ENCODE data around the gene SEC61B. TPM values are rescaled to one million over a fixed set of nuclear protein-coding genes. Genes with fewer than 3 reads are reported as not detected.

The SEC61B gene
- total RNA-seq, 1 donor from 2014 or later: 131 TPM

DNA sequence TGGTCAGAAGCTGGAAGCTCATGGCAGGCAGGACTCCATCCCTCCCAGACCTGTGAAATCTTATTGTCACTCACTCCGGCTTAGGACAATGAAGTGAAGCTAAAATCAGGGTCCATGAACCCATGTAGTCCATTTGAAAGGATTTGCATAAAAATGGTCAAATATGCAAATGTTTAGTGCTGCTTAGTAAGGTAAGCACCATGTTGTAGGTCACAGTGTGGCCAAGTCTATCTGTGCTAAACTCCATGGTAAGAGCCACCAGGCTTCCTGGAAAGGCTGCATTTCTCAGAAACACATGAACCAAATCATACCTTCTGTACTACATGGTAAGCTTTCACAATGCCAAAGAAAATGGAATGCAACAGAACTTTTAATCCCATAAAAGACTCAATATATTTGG is 6.0 kb upstream of the SEC61B start:
- no peak overlapping the region for H3K27ac Mint-ChIP-seq (ENCODE audit: unreplicated experiment)
- H3K27me3 Mint-ChIP-seq (ENCODE audit: unreplicated experiment): peaks cover 6% of the 10 kb centered on the region
- H3K9me3 Mint-ChIP-seq (ENCODE audit: unreplicated experiment): peaks cover 7% of the 10 kb centered on the region
- H3K4me1 Mint-ChIP-seq (ENCODE audit: low read depth, unreplicated experiment): peaks cover 14% of the 10 kb centered on the region
- H3K36me3 Mint-ChIP-seq (ENCODE audit: unreplicated experiment): peaks cover 20% of the 10 kb centered on the region
- no peak for DNase-seq
- H3K4me3 Mint-ChIP-seq (ENCODE audit: unreplicated experiment): no peak overlapping the region
- TF ChIP-seq, protein P1, sequence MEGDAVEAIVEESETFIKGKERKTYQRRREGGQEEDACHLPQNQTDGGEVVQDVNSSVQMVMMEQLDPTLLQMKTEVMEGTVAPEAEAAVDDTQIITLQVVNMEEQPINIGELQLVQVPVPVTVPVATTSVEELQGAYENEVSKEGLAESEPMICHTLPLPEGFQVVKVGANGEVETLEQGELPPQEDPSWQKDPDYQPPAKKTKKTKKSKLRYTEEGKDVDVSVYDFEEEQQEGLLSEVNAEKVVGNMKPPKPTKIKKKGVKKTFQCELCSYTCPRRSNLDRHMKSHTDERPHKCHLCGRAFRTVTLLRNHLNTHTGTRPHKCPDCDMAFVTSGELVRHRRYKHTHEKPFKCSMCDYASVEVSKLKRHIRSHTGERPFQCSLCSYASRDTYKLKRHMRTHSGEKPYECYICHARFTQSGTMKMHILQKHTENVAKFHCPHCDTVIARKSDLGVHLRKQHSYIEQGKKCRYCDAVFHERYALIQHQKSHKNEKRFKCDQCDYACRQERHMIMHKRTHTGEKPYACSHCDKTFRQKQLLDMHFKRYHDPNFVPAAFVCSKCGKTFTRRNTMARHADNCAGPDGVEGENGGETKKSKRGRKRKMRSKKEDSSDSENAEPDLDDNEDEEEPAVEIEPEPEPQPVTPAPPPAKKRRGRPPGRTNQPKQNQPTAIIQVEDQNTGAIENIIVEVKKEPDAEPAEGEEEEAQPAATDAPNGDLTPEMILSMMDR (IDR thresholded peaks at IDR 0.05; ENCODE audit: partially characterized antibody, unreplicated experiment): no peak

DNA sequence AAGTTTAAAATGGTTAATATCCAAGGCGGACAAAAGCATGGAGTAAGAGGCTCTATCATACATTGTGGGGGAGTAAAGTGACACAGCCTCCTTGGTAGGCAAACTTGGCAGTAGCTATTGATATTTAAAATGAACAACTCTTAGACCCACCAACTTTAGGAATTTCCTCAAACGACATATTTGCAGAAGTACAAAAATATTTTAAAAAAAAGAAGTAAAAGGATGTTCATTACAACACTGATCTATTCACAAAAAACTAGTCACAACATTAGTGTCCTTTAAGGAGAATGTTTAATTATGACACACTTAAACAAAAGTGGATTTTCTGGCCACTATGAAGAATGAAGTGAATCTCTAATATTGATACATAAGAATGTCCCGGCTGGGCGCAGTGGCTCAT is 2.1 kb upstream of the SEC61B start:
- no peak for DNase-seq
- Mint-ChIP-seq H3K27me3 (ENCODE audit: unreplicated experiment) (peaks cover 19% of the 10 kb centered on the region), H3K4me3 (ENCODE audit: unreplicated experiment) (peak overlapping the region; percentile 63), H3K36me3 (ENCODE audit: unreplicated experiment) (peaks cover 9% of the 10 kb centered on the region), H3K9me3 (ENCODE audit: unreplicated experiment) (peaks cover 15% of the 10 kb centered on the region), H3K4me1 (ENCODE audit: low read depth, unreplicated experiment) (peaks cover 18% of the 10 kb centered on the region), H3K27ac (ENCODE audit: unreplicated experiment) (no peak overlapping the region)
- TF ChIP-seq, protein P1 (IDR thresholded peaks at IDR 0.05; ENCODE audit: partially characterized antibody, unreplicated experiment): no peak

DNA sequence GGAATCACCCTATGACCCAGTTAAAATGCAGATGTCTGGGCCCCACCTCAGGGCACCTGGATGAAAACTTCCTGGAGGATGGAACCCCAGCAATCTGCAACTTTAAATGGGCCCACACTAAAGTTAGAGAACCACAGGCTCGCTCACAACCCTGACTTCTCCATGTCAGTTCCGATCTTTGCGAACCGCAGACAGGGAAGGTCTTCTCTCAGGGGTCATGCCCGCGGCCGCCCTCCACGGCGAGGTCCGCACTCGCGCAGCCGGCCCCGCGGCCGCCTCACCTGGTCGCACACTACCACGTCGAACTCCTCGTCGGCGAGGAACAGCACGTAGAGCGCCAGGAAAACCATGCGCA is 839 bp upstream of the SEC61B start:
- peak overlapping the region; percentile 90 for H3K4me3 Mint-ChIP-seq (ENCODE audit: unreplicated experiment)
- no peak for DNase-seq
- H3K9me3 Mint-ChIP-seq (ENCODE audit: unreplicated experiment): peaks cover 15% of the 10 kb centered on the region
- peaks cover 19% of the 10 kb centered on the region for H3K27me3 Mint-ChIP-seq (ENCODE audit: unreplicated experiment)
- peak overlapping the region; percentile 88 for H3K27ac Mint-ChIP-seq (ENCODE audit: unreplicated experiment)
- H3K36me3 Mint-ChIP-seq (ENCODE audit: unreplicated experiment): peaks cover 5% of the 10 kb centered on the region
- peaks cover 18% of the 10 kb centered on the region for H3K4me1 Mint-ChIP-seq (ENCODE audit: low read depth, unreplicated experiment)
- TF ChIP-seq, protein P1 (IDR thresholded peaks at IDR 0.05; ENCODE audit: partially characterized antibody, unreplicated experiment): no peak

DNA sequence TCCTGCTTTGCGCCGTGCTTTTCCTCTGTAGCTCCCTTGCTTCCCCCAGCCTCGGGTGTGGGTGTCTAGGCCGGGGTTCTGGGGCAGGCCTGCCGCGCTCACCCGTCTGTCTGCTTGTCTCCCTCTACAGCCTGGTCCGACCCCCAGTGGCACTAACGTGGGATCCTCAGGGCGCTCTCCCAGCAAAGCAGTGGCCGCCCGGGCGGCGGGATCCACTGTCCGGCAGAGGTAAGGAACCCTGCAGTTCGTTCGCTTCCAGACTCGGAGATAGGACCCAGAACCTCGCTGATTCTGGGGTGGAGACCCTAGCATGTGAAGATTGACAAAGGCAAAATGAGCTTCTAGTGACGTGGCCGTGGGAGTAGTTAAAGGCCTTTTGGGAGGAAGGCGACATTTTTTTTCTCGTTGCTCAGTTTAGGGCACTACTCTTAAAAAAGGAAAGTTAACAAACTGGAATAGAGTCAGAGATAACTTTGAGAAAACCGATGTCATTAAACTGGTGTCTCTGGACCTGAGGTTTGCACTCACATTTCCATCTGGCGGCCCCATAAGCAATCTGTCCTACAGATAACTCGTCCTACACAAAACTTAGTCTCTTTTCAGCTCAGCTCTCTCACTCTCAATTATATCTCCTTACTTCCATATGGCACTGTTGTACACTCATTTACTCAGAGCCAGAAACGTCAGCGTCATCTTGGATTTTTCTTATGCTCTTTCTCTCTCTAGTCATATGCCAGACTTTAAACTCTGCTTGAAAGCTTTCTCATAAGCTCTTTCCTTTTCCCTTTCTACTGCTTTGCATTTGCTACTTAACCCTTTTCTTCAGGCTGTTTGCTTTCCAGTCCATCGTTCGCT is 561 bp downstream of the SEC61B start:
- H3K4me3 Mint-ChIP-seq (ENCODE audit: unreplicated experiment): peak overlapping the region; percentile 100
- H3K27ac Mint-ChIP-seq (ENCODE audit: unreplicated experiment): peak overlapping the region; percentile 100
- no peak for DNase-seq
- peaks cover 5% of the 10 kb centered on the region for H3K36me3 Mint-ChIP-seq (ENCODE audit: unreplicated experiment)
- TF ChIP-seq, protein P1 (IDR thresholded peaks at IDR 0.05; ENCODE audit: partially characterized antibody, unreplicated experiment): no peak
- H3K9me3 Mint-ChIP-seq (ENCODE audit: unreplicated experiment): peaks cover 15% of the 10 kb centered on the region
- H3K27me3 Mint-ChIP-seq (ENCODE audit: unreplicated experiment): peaks cover 17% of the 10 kb centered on the region
- peaks cover 18% of the 10 kb centered on the region for H3K4me1 Mint-ChIP-seq (ENCODE audit: low read depth, unreplicated experiment)

DNA sequence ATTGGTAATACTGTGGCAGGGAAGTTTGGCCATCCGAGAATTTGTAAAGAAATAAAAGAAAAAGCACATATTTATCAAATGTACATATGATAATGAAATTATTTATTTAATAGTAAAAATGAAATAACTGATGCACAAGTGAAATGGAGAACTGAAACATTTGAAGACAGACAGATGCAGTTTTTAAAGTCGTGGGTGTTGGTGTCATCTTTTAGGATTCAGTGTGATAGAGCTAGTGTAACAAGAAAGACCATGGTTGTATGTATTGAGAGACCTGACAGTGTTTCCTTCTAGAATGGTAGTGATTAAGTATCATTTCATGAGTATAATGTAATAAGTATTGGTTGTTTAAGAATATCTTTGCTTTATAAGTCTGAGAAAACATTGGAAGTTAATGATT is 2.4 kb downstream of the SEC61B start:
- no peak for DNase-seq
- H3K27me3 Mint-ChIP-seq (ENCODE audit: unreplicated experiment): peaks cover 17% of the 10 kb centered on the region
- H3K9me3 Mint-ChIP-seq (ENCODE audit: unreplicated experiment): peaks cover 17% of the 10 kb centered on the region
- H3K36me3 Mint-ChIP-seq (ENCODE audit: unreplicated experiment): peaks cover 10% of the 10 kb centered on the region
- no peak overlapping the region for H3K27ac Mint-ChIP-seq (ENCODE audit: unreplicated experiment)
- H3K4me1 Mint-ChIP-seq (ENCODE audit: low read depth, unreplicated experiment): peaks cover 16% of the 10 kb centered on the region
- H3K4me3 Mint-ChIP-seq (ENCODE audit: unreplicated experiment): no peak overlapping the region
- TF ChIP-seq, protein P1 (IDR thresholded peaks at IDR 0.05; ENCODE audit: partially characterized antibody, unreplicated experiment): no peak

Measured in glutamatergic neuron (in vitro differentiated cells).